GM19351 (cell line): Measurements from ENCODE around the gene SLCO3A1.

Source experiments
- ATAC-seq: cut with Tn5 transposase; IDR thresholded peaks from one replicate; pipeline ENCODE4 v1.9.1; 2021; ENCODE audit warnings: mild to moderate bottlenecking, moderate library complexity; ENCODE audit not compliant: unreplicated experiment

Gene SLCO3A1

GRCh38 chr15:91997163-91997562, 143.7 kb downstream of the SLCO3A1 start:
- no peak for ATAC-seq

GRCh38 chr15:92000709-92001108, 147.2 kb downstream of the SLCO3A1 start:
- ATAC-seq, result no peak

GRCh38 chr15:92001307-92001706, 147.8 kb downstream of the SLCO3A1 start:
- ATAC-seq, result no peak

- ATAC-seq, result no peak
Observed at GRCh38 chr15:92002666-92003065, 149.2 kb downstream of the SLCO3A1 start.

- no peak for ATAC-seq
Observed at GRCh38 chr15:92003515-92004067, 150.1 kb downstream of the SLCO3A1 start.

GRCh38 chr15:92005154-92005553, 151.6 kb downstream of the SLCO3A1 start:
- ATAC-seq, result no peak

GRCh38 chr15:92006186-92007028, 152.9 kb downstream of the SLCO3A1 start:
- ATAC-seq, result no peak

GRCh38 chr15:92009162-92009561, 155.7 kb downstream of the SLCO3A1 start:
- no peak for ATAC-seq

- no peak for ATAC-seq
Observed at GRCh38 chr15:92011611-92012367, 158.3 kb downstream of the SLCO3A1 start.

GRCh38 chr15:92012368-92012629, 158.8 kb downstream of the SLCO3A1 start:
- ATAC-seq, result no peak

- no peak for ATAC-seq
Observed at GRCh38 chr15:92012881-92013280, 159.4 kb downstream of the SLCO3A1 start.

- no peak for ATAC-seq
Observed at GRCh38 chr15:92014281-92015030, 160.9 kb downstream of the SLCO3A1 start.

- no peak for ATAC-seq
Observed at GRCh38 chr15:92017882-92018534, 164.5 kb downstream of the SLCO3A1 start.

- ATAC-seq, result no peak
Observed at GRCh38 chr15:92018535-92019239, 165.2 kb downstream of the SLCO3A1 start.

- ATAC-seq, result no peak
Observed at GRCh38 chr15:92019706-92020105, 166.2 kb downstream of the SLCO3A1 start.

GRCh38 chr15:92020207-92020606, 166.7 kb downstream of the SLCO3A1 start:
- ATAC-seq, result no peak

- ATAC-seq, result no peak
Observed at GRCh38 chr15:92020804-92021203, 167.3 kb downstream of the SLCO3A1 start.

- ATAC-seq, result no peak
Observed at GRCh38 chr15:92021792-92022191, 168.3 kb downstream of the SLCO3A1 start.

GRCh38 chr15:92023965-92024364, 170.5 kb downstream of the SLCO3A1 start:
- no peak for ATAC-seq

- no peak for ATAC-seq
Observed at GRCh38 chr15:92025706-92026270, 172.3 kb downstream of the SLCO3A1 start.
